GM18508 (cell line): ENCODE results near the gene MGAT5B.

Experiments used
- ATAC-seq: cut with Tn5 transposase; IDR thresholded peaks from one replicate; pipeline ENCODE4 v1.9.1; 2021; ENCODE audit warnings: moderate number of reproducible peaks; ENCODE audit not compliant: insufficient read depth, unreplicated experiment

The MGAT5B gene

GRCh38 chr17:76946111-76946771, 78.0 kb downstream of the MGAT5B start:
- no peak for ATAC-seq

- ATAC-seq = no peak
These were observed 78.5 kb downstream of the MGAT5B start for GRCh38 chr17:76946772-76947135.

DNA sequence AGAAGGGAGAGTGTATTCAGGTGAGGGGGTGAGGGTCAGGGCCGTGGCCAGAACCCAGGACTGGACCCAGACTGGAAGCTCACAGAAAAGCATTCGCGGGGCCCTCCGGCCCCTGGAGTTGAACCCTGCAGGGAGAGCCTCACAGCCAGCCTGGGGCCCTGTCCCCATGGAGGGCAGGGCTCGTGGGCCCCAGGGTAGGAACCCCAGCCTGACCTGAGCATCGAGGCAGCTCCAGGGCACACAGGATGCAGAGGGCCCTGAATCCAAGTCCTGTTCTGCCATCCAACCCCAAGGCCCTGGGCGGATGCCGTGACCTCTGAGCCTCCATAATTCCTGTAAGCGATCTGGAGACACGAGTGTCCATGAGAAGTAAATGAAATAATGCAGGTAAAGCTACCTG, 79.1 kb downstream of the MGAT5B start:
- ATAC-seq = no peak

- no peak for ATAC-seq
These were observed 79.6 kb downstream of the MGAT5B start for GRCh38 chr17:76947771-76948170.

DNA sequence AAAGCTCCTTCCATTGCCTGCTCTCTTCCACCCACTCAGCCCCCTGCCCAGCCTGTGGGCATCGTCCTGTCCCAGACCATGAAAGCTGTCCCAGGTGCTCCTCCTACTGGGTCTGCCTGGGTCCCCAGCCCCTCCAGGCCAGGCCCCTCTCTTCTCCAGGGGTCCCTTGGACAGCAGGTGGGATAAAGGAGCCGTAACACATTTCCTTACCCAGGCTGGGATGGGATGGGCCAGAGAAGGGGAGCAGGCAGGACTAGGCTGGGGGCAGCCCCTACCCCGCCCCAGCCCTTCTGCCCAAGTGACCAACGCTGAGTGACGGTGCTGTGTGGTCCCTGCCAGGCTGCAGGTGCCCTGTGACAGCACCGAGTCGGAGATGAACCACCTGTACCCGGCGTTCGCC, 80.1 kb downstream of the MGAT5B start:
- ATAC-seq = no peak

- no peak for ATAC-seq
These were observed 80.6 kb downstream of the MGAT5B start for GRCh38 chr17:76948726-76949342.

- ATAC-seq = no peak
These were observed 81.9 kb downstream of the MGAT5B start for GRCh38 chr17:76949913-76950695.

GRCh38 chr17:76951375-76951905, 83.2 kb downstream of the MGAT5B start:
- no peak for ATAC-seq

- no peak for ATAC-seq
These were observed 84.2 kb downstream of the MGAT5B start for GRCh38 chr17:76952402-76952801.

DNA sequence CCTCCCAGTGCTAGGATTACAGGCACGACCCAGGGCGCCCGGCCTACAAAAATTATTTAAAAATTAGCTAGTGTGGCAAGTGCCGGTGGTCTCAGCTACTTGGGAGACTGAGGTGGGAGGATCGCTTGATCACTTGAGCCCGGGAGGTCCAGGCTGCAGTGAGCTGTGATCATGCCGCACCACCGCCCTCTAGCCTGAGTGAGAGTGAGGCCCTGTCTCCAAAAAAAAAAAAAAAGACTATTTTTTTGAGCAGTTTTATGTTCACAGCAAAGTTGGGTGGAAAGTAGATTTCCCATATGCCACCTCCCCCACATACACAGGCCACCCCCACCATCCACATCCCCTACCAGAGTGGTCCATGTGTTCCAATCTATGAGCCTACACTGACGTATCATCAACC, 84.9 kb downstream of the MGAT5B start:
- no peak for ATAC-seq

DNA sequence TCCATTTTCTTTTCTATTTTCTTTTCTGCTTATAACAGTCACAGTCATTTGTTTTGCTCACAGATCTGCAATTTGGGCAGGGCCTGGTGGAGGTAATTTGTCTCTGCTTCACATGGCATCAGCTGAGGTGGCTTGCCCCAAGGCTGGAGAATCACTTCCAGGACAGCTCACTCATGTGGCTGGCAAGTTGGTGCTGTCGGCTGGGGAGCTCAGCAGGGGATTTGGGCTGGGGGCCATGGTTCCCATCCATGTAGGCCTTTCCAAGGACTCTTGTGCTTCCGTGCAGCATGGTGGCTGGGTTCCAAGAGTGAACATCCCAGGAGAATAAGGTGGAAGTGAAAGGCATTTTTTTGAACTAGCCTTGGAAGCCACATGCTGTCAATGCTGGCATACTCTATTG, 85.7 kb downstream of the MGAT5B start:
- no peak for ATAC-seq

DNA sequence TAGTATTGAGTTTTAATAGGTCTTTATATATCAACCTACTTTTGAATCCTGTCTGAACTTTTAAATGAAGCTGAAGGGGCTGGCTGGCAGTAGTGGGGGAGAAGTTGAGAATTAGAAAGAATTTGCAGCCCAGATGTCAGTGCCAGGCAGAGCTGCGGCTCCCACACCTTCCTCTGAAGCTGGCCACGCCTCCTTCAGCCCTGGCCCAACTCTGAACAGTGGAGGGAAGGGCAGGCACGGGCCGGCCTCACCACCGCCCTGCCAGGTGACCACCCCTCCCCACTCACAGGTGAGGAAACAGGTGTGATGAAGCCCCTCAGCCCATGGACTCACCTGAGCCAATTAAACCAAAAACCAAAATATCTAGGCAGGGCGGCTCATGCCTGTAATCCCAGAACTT, 87.0 kb downstream of the MGAT5B start:
- no peak for ATAC-seq

- ATAC-seq = no peak
These were observed 88.8 kb downstream of the MGAT5B start for GRCh38 chr17:76956846-76957540.

GRCh38 chr17:76957678-76958464, 89.7 kb downstream of the MGAT5B start:
- no peak for ATAC-seq

DNA sequence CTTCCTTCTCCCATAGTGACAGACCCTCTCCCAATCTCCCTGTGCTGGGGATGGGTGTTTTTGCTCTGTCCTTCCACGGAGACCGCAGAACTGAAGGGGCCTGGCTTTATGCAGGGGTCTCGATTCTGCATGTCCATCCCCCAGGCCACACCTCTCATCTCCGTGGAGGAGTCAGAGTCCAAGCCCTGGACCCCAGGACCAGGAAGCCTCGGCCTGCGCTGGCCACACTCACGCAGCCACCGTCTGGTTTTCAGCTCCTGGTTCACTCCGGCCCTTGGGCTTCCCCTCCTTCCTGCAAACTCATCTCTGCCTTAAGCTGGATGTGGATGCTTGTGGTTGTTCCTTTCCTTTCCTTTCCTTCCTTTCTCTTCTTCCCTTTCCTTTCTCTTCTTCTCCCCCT, 90.8 kb downstream of the MGAT5B start:
- ATAC-seq = no peak

GRCh38 chr17:76961869-76962268, 93.7 kb downstream of the MGAT5B start:
- ATAC-seq = no peak

GRCh38 chr17:76962858-76963257, 94.7 kb downstream of the MGAT5B start:
- no peak for ATAC-seq

- no peak for ATAC-seq
These were observed 97.8 kb downstream of the MGAT5B start for GRCh38 chr17:76966016-76966415.

GRCh38 chr17:76966486-76967181, 98.4 kb downstream of the MGAT5B start:
- no peak for ATAC-seq
